GM19468 (cell line): ENCODE data around the gene HES1.

ENCODE experiments used
- ATAC-seq: cut with Tn5 transposase; IDR thresholded peaks from one replicate; pipeline ENCODE4 v1.9.1; 2021; ENCODE audit warnings: mild to moderate bottlenecking, moderate library complexity, moderate number of reproducible peaks; ENCODE audit not compliant: unreplicated experiment; ENCODE audit errors: extremely low read depth

Gene HES1

GRCh38 chr3:194185221-194185620 is 49.3 kb downstream of the HES1 start:
- ATAC-seq: no peak

GRCh38 chr3:194187233-194187944 is 51.4 kb downstream of the HES1 start:
- no peak for ATAC-seq
